K562 (cell line): ENCODE results near the gene NIN. TPM values are rescaled to one million over a fixed set of nuclear protein-coding genes. Genes with fewer than 3 reads are reported as not detected.

ENCODE experiments used
- ATAC-seq: fragments of 200-7000 bp; cut with Tn5 transposase; 3 replicates; pipeline ENCODE4 v1.9.1; 2020; ENCODE audit warnings: moderate library complexity
- BruUV-seq: library from RNA; stranded (reverse); fragments of 400-500 nt; replicated peaks from 2 replicates; lab custom pipeline; 2021; lab: Mats Ljungman, UMichigan
- CTCF ChIA-PET: fragments of 300-600 bp; formaldehyde crosslinking; extraction: SDS; loops from one replicate; lab custom pipeline; 2021; ENCODE audit warnings: low intra/inter-chr PET ratio; lab: Yijun Ruan, JAX
- POLR2A ChIA-PET: fragments of 300-600, 350-650 bp; sonication (Branson Sonifier 250); formaldehyde crosslinking; extraction: SDS; loops from one replicate; lab custom pipeline; 2021; ENCODE audit warnings: antibody characterized with exemption, inconsistent platforms; lab: Yijun Ruan, JAX
- DNase-seq, 4 experiments: peaks; one replicate each; pipeline versions ENCODE4 v3.0.0 to v3.0.0-alpha.2; 2011 to 2018; ENCODE audit warnings: low spot score in 3 of 4, mixed read lengths in 3 of 4; ENCODE audit errors: extremely low read depth in 1 of 4
- FAIRE-seq: peaks from 2 replicates; lab custom pipeline; 2011; peaks lifted over from hg19 to GRCh38; lab: Jason Lieb, UNC
- H2AFZ ChIP-seq: 2 replicates; pipeline ENCODE4 v1.6.0; 2011; ENCODE audit warnings: low read depth, low read length, control low read depth, inconsistent platforms
- H3K27ac ChIP-seq: fragments of 200-600 bp; 3 replicates; pipeline ENCODE4 v1.8.0; 2011; ENCODE audit warnings: low read depth, mild to moderate bottlenecking, control low read depth, inconsistent platforms, low read length, moderate library complexity, mixed read lengths; ENCODE audit errors: extremely low read depth
- H3K27me3 ChIP-seq, 2 experiments: fragments of 300-600 bp in 1 of 2; 2 replicates in 1 of 2; 3 replicates in 1 of 2; pipeline versions ENCODE4 v1.6.0 to v1.8.0; 2011; ENCODE audit warnings: inconsistent platforms in 2 of 2, low read length in 2 of 2, mild to moderate bottlenecking in 1 of 2, mixed read lengths in 1 of 2, moderate library complexity in 1 of 2; ENCODE audit not compliant: control insufficient read depth in 2 of 2, insufficient read depth in 2 of 2
- H3K36me3 ChIP-seq: fragments of 300-600 bp; 3 replicates; pipeline ENCODE4 v1.8.0; 2011; ENCODE audit warnings: mild to moderate bottlenecking, low read length, inconsistent platforms; ENCODE audit not compliant: control insufficient read depth, insufficient read depth
- H3K4me1 ChIP-seq, 2 experiments: fragments of 200-600 bp in 1 of 2; replicated peaks in 1 of 2; 2 replicates in 1 of 2; 3 replicates in 1 of 2; pipeline versions ENCODE4 v1.5.1 to v1.8.0; 2011; ENCODE audit warnings: inconsistent platforms in 2 of 2, low read length in 2 of 2, mild to moderate bottlenecking in 1 of 2, mixed read lengths in 1 of 2, moderate library complexity in 1 of 2; ENCODE audit not compliant: control insufficient read depth in 2 of 2, insufficient read depth in 2 of 2
- H3K4me2 ChIP-seq: 2 replicates; pipeline ENCODE4 v1.6.1; 2011; ENCODE audit warnings: low read length, control low read depth, inconsistent platforms, mixed read lengths; ENCODE audit not compliant: insufficient read depth
- H3K4me3 ChIP-seq: fragments of 200-600 bp; sonication (generic), shearing (Covaris generic); 2 replicates; pipeline ENCODE4 v1.5.1; 2016; ENCODE audit warnings: control low read depth, inconsistent platforms
- H3K79me2 ChIP-seq: fragments of 200-600 bp; 3 replicates; pipeline ENCODE4 v1.8.0; 2011; ENCODE audit warnings: low read length, inconsistent platforms; ENCODE audit not compliant: control insufficient read depth, insufficient read depth
- H3K9ac ChIP-seq, 2 experiments: 2 replicates each; pipeline versions ENCODE4 v1.6.0 to v1.6.1; 2011; ENCODE audit warnings: low read depth in 2 of 2, low read length in 2 of 2, control low read depth in 1 of 2, inconsistent platforms in 1 of 2, mild to moderate bottlenecking in 1 of 2, mixed read lengths in 1 of 2; ENCODE audit not compliant: insufficient read depth in 1 of 2
- H3K9me1 ChIP-seq: one replicate; pipeline ENCODE4 v1.6.0; 2011; ENCODE audit warnings: inconsistent platforms, mild to moderate bottlenecking, low read length, moderate library complexity; ENCODE audit not compliant: control insufficient read depth, insufficient read depth
- H3K9me3 ChIP-seq: replicated peaks from 2 replicates; pipeline ENCODE4 v1.5.1; 2011; ENCODE audit warnings: low read depth, low read length, inconsistent platforms; ENCODE audit not compliant: control insufficient read depth, insufficient read depth
- H4K20me1 ChIP-seq: replicated peaks from 2 replicates; pipeline ENCODE4 v1.6.1; 2011; ENCODE audit warnings: low read length, inconsistent platforms, mixed read lengths; ENCODE audit not compliant: control insufficient read depth, insufficient read depth
- CTCF ChIP-seq, 3 experiments: IDR thresholded peaks in 2 of 3; conservative IDR thresholded peaks in 1 of 3; 2 replicates each; pipeline ENCODE4 v1.5.1; 2011 to 2012; ENCODE audit warnings: low read length in 3 of 3, mild to moderate bottlenecking in 3 of 3, control low read depth in 2 of 3, improper control_type of control experiment in 1 of 3, inconsistent platforms in 1 of 3, low read depth in 1 of 3, mixed read lengths in 1 of 3, moderate library complexity in 1 of 3; ENCODE audit not compliant: insufficient read depth in 2 of 3
- FOS ChIP-seq: IDR thresholded peaks from 3 replicates; pipeline ENCODE4 v1.6.1; 2011; ENCODE audit not compliant: insufficient read length; ENCODE audit errors: extremely low read depth
- MEIS2 ChIP-seq: fragments of 450-650 bp; IDR thresholded peaks from 2 replicates; pipeline ENCODE4 v1.6.1; 2014; ENCODE audit warnings: mild to moderate bottlenecking; ENCODE audit not compliant: partially characterized antibody
- NFE2 ChIP-seq: IDR thresholded peaks from 2 replicates; pipeline ENCODE4 v1.6.1; 2014; ENCODE audit warnings: antibody characterized with exemption, low read depth
- RAD21 ChIP-seq, 2 experiments: fragments of 250-450 bp in 1 of 2; fragments of 450-650 bp in 1 of 2; sonication (Bioruptor Pico) in 1 of 2; formaldehyde crosslinking in 1 of 2; IDR thresholded peaks in 1 of 2; conservative IDR thresholded peaks in 1 of 2; 2 replicates each; pipeline versions ENCODE4 v1.4.0 to v1.8.0; 2020 to 2022; ENCODE audit warnings: mild to moderate bottlenecking in 2 of 2, moderate library complexity in 1 of 2
- SMC3 ChIP-seq: conservative IDR thresholded peaks from 2 replicates; pipeline ENCODE4 v1.6.1; 2011; ENCODE audit warnings: low read depth, low read length, improper control_type of control experiment; ENCODE audit not compliant: insufficient read depth
- ZNF717 ChIP-seq: fragments of 250-450 bp; sonication (Bioruptor Pico); IDR thresholded peaks from 2 replicates; pipeline ENCODE4 v1.5.0; 2021
- ZNF766 ChIP-seq: fragments of 200-800 bp; sonication (Bioruptor generic); conservative IDR thresholded peaks from 2 replicates; pipeline ENCODE4 v1.6.1; 2016; ENCODE audit warnings: missing genetic modification characterization, missing compliant biosample characterization
- WGBS: fragments of 100-300 bp; shearing (Covaris generic); methylation state at CpG from one replicate; pipeline ENCODE4 v1.1.6; 2016; ENCODE audit warnings: low coverage, mixed read lengths; ENCODE audit not compliant: insufficient coverage; ENCODE audit errors: missing lambda C conversion rate; 5-methylcytosine and 5-hydroxymethylcytosine counted together
- in situ Hi-C: fragments of 300-500 bp; cut with MboI; formaldehyde crosslinking; loops from 4 replicates; pipeline ENCODE4 v1.15.0; 2018; ENCODE audit warnings: inconsistent platforms, mixed read lengths
- intact Hi-C: fragments of 100-400 bp; cut with micrococcal nuclease; formaldehyde crosslinking; loops from 2 replicates; pipeline ENCODE4 v1.14.2; 2022
- polyA plus RNA-seq, 8 experiments: library from polyadenylated mRNA; depleted of rRNA in 4 of 8; stranded (reverse) in 5 of 8; unstranded in 3 of 8; fragments of >200 nt; fragmentation: Nextera tagmentation in 2 of 8; fragmentation: Illumina TruSeq in 1 of 8; extraction: Ambion mirVana in 2 of 8; extraction: Trizol in 1 of 8; gene quantifications; 2 replicates each; pipeline versions ENCODE4 v1.2.1 to v1.2.3, GENCODE V29; 2011 to 2014; ENCODE audit warnings: inconsistent platforms in 1 of 8, missing spikeins in 1 of 8
- total RNA-seq, 7 experiments: library from RNA; depleted of rRNA in 6 of 7; stranded (reverse); fragments of >200 nt in 6 of 7; fragmentation: Illumina TruSeq in 2 of 7; extraction: Trizol in 2 of 7; gene quantifications; 2 replicates each; pipeline versions ENCODE4 v1.2.1 to v1.2.3, GENCODE V29; 2011 to 2021; ENCODE audit warnings: low replicate concordance in 1 of 7

NIN gene
- total and polyA plus RNA-seq, 9 of the 15 experiments (the other 6 are each of a cell fraction or from before 2014, with no cell fraction given), result 0.84 to 8.4 (median 5.0) TPM

- TF ChIP-seq CTCF (IDR thresholded peaks at IDR 0.05 in 2 of 3, conservative IDR thresholded peaks at IDR 0.05 in 1 of 3; ENCODE audit: insufficient read depth in 2 of 3, low read depth in 1 of 3, low read length in 3 of 3), result peak; percentile 75 to 87 (median 82)
- peak; percentile 43; the same call in 1 of the 2 replicates for TF ChIP-seq SMC3
- peak; percentile 55 to 74 for TF ChIP-seq RAD21 (CRISPR knock-in tag; conservative IDR thresholded peaks at IDR 0.05 in 1 of 2, IDR thresholded peaks at IDR 0.05 in 1 of 2)
- no peak for TF ChIP-seq ZNF717 (CRISPR knock-in tag)
These were observed 57.1 kb downstream of the NIN start (continued) for GRCh38 chr14:50773632-50774541.

- in situ Hi-C loops (loop anchor here (10.0 kb wide), 1 partner anchor 648 kb away; no protein-coding TSS in a partner anchor), intact Hi-C loops (loop anchor here (2.0 kb wide), 2 partner anchors 230 to 430 kb away; no protein-coding TSS in a partner anchor)
These were observed 58.5 kb downstream of the NIN start for GRCh38 chr14:50772412-50772811.

More at GRCh38 chr14:50772412-50772811, 58.5 kb downstream of the NIN start:
- Histone ChIP-seq H2AFZ (no peak overlapping the region), H3K9me3 (no peaks in the 10 kb centered on the region), H3K27ac (no peak overlapping the region), H3K9me1 (no peaks in the 10 kb centered on the region), H4K20me1 (no peaks in the 10 kb centered on the region), H3K9ac (no peak overlapping the region), H3K4me1 (no peaks in the 10 kb centered on the region; a peak in 1 of 5 replicates), H3K79me2 (no peaks in the 10 kb centered on the region), H3K4me2 (no peak overlapping the region), H3K36me3 (peaks cover 6% of the 10 kb centered on the region; the same call in 1 of the 3 replicates), H3K27me3 (no peaks in the 10 kb centered on the region), H3K4me3 (no peak overlapping the region)
- ATAC-seq (no peak), FAIRE-seq (no peak), DNase-seq (no peak)
- CTCF ChIA-PET, result interaction anchor here (3.5 kb wide), 1 partner anchor 173 kb away, joined by 16 read pairs; no protein-coding TSS in a partner anchor
- TF ChIP-seq MEIS2 (peak; percentile 43), FOS (no peak), NFE2 (peak; percentile 21; the same call in 1 of the 2 replicates), ZNF766 (peak; percentile 72)
- WGBS, result 40% methylated on average over 6 of the region's 7 CpGs
- no TSS peak for BruUV-seq
- POLR2A ChIA-PET, result interaction anchor here (0.6 kb wide), 1 partner anchor 1082 kb away, joined by 3 read pairs; no protein-coding TSS in a partner anchor
